ENCODE measurements around the gene TIPIN.
"Not testable (repeated sequence)": the region's sequence is repeated elsewhere in the genome, so short reads cannot be mapped to it uniquely, and the experiment has no call there.

The TIPIN gene

GRCh38 chr15:66361745-66362460, 5.4 kb upstream of the TIPIN start:
- H3K4me3 ChIP-seq (ENCODE audit: low read length); H2BK120ac ChIP-seq (ENCODE audit: low read depth, low read length); H3K27me3 ChIP-seq (ENCODE audit: insufficient read depth, low read length, poor library complexity); H3K79me1 ChIP-seq (ENCODE audit: low read length); H3K4me2 ChIP-seq (ENCODE audit: low read length); H4K5ac ChIP-seq (ENCODE audit: low read length); H4K8ac ChIP-seq (ENCODE audit: low read depth, low read length); H3K79me2 ChIP-seq (ENCODE audit: control insufficient read depth, insufficient read depth, low read length); H3K4me1 ChIP-seq (ENCODE audit: control insufficient read depth, low read depth, low read length); H3K27ac ChIP-seq (ENCODE audit: low read depth, low read length); H3K4ac ChIP-seq (ENCODE audit: low read depth, low read length); H3K18ac ChIP-seq (ENCODE audit: low read length); DNase-seq; H2BK5ac ChIP-seq (ENCODE audit: low read length); H3K9ac ChIP-seq (ENCODE audit: low read length); H3K56ac ChIP-seq (ENCODE audit: low read length); H2BK15ac ChIP-seq (replicated peaks; ENCODE audit: low read depth); H3K23ac ChIP-seq (ENCODE audit: low read length); H3K36me3 ChIP-seq (ENCODE audit: control insufficient read depth, insufficient read depth, low read length); H2AK5ac ChIP-seq (ENCODE audit: low read length): not testable (repeated sequence)
- WGBS (ENCODE audit: extremely low coverage, insufficient coverage, low lambda C conversion rate) = no CpG with 5 or more reads among the region's 15 CpGs

GRCh38 chr15:66359740-66360139, 3.3 kb upstream of the TIPIN start:
- Histone ChIP-seq H3K27me3 (ENCODE audit: insufficient read depth, low read length, poor library complexity) (no peaks in the 10 kb centered on the region), H3K4me3 (ENCODE audit: low read length) (no peak overlapping the region), H3K4me2 (ENCODE audit: low read length) (no peak overlapping the region), H3K36me3 (ENCODE audit: control insufficient read depth, insufficient read depth, low read length) (no peaks in the 10 kb centered on the region), H2AK5ac (ENCODE audit: low read length) (no peak overlapping the region), H3K9ac (ENCODE audit: low read length) (no peak overlapping the region), H3K18ac (ENCODE audit: low read length) (no peak overlapping the region), H3K23ac (ENCODE audit: low read length) (no peak overlapping the region), H4K5ac (ENCODE audit: low read length) (no peak overlapping the region), H3K79me2 (ENCODE audit: control insufficient read depth, insufficient read depth, low read length) (peaks cover 7% of the 10 kb centered on the region), H3K79me1 (ENCODE audit: low read length) (peaks cover 7% of the 10 kb centered on the region), H4K8ac (ENCODE audit: low read depth, low read length) (no peak overlapping the region), H2BK15ac (replicated peaks; ENCODE audit: low read depth) (no peak overlapping the region), H3K56ac (ENCODE audit: low read length) (no peak overlapping the region), H3K4ac (ENCODE audit: low read depth, low read length) (no peak overlapping the region), H2BK120ac (ENCODE audit: low read depth, low read length) (no peak overlapping the region), H3K4me1 (ENCODE audit: control insufficient read depth, low read depth, low read length) (peaks cover 3% of the 10 kb centered on the region), H2BK5ac (ENCODE audit: low read length) (no peak overlapping the region), H3K27ac (ENCODE audit: low read depth, low read length) (no peak overlapping the region)
- DNase-seq = no peak
- no CpG with 5 or more reads among the region's 7 CpGs for WGBS (ENCODE audit: extremely low coverage, insufficient coverage, low lambda C conversion rate)

- peaks cover 7% of the 10 kb centered on the region for H3K79me2 ChIP-seq (ENCODE audit: control insufficient read depth, insufficient read depth, low read length)
- no peak overlapping the region for H3K27ac ChIP-seq (ENCODE audit: low read depth, low read length)
- no CpG with 5 or more reads among the region's 12 CpGs for WGBS (ENCODE audit: extremely low coverage, insufficient coverage, low lambda C conversion rate)
Observed at GRCh38 chr15:66356077-66356358, 467 bp downstream of the TIPIN start.

GRCh38 chr15:66348530-66348929, 8.0 kb downstream of the TIPIN start:
- not testable (repeated sequence) for H3K9ac ChIP-seq (ENCODE audit: low read length); DNase-seq

More at GRCh38 chr15:66356077-66356358, 467 bp downstream of the TIPIN start:
- Histone ChIP-seq H3K56ac (ENCODE audit: low read length) (peak overlapping the region; percentile 99), H2BK15ac (replicated peaks; ENCODE audit: low read depth) (no peak overlapping the region), H3K4me3 (ENCODE audit: low read length) (peak overlapping the region; percentile 67), H3K4me1 (ENCODE audit: control insufficient read depth, low read depth, low read length) (peaks cover 3% of the 10 kb centered on the region), H3K23ac (ENCODE audit: low read length) (peak overlapping the region; percentile 81), H3K9ac (ENCODE audit: low read length) (peak overlapping the region; percentile 97), H3K4me2 (ENCODE audit: low read length) (peak overlapping the region; percentile 95), H2AK5ac (ENCODE audit: low read length) (peak overlapping the region; percentile 94), H3K27me3 (ENCODE audit: insufficient read depth, low read length, poor library complexity) (no peaks in the 10 kb centered on the region), H4K8ac (ENCODE audit: low read depth, low read length) (no peak overlapping the region), H3K4ac (ENCODE audit: low read depth, low read length) (peak overlapping the region; percentile 45), H3K18ac (ENCODE audit: low read length) (no peak overlapping the region), H2BK120ac (ENCODE audit: low read depth, low read length) (no peak overlapping the region), H3K36me3 (ENCODE audit: control insufficient read depth, insufficient read depth, low read length) (no peaks in the 10 kb centered on the region), H4K5ac (ENCODE audit: low read length) (no peak overlapping the region), H2BK5ac (ENCODE audit: low read length) (peak overlapping the region; percentile 45), H3K79me1 (ENCODE audit: low read length) (peaks cover 8% of the 10 kb centered on the region)
- no peak for DNase-seq

GRCh38 chr15:66328771-66329170, 27.7 kb downstream of the TIPIN start:
- H3K36me3 ChIP-seq (ENCODE audit: control insufficient read depth, insufficient read depth, low read length) = peaks cover 4% of the 10 kb centered on the region
- no peak for DNase-seq
- no peak overlapping the region for H3K27ac ChIP-seq (ENCODE audit: low read depth, low read length)
- no peak overlapping the region for H3K56ac ChIP-seq (ENCODE audit: low read length)
- H3K4me2 ChIP-seq (ENCODE audit: low read length) = no peak overlapping the region
- H3K79me2 ChIP-seq (ENCODE audit: control insufficient read depth, insufficient read depth, low read length) = no peaks in the 10 kb centered on the region
- H2AK5ac ChIP-seq (ENCODE audit: low read length) = no peak overlapping the region
- no peak overlapping the region for H3K4me3 ChIP-seq (ENCODE audit: low read length)
- no peaks in the 10 kb centered on the region for H3K27me3 ChIP-seq (ENCODE audit: insufficient read depth, low read length, poor library complexity)
- H3K4ac ChIP-seq (ENCODE audit: low read depth, low read length) = no peak overlapping the region
- H4K5ac ChIP-seq (ENCODE audit: low read length) = no peak overlapping the region
- H2BK15ac ChIP-seq (replicated peaks; ENCODE audit: low read depth) = no peak overlapping the region
- H2BK120ac ChIP-seq (ENCODE audit: low read depth, low read length) = no peak overlapping the region
- H3K79me1 ChIP-seq (ENCODE audit: low read length) = no peaks in the 10 kb centered on the region
- no peak overlapping the region for H3K23ac ChIP-seq (ENCODE audit: low read length)
- WGBS (ENCODE audit: extremely low coverage, insufficient coverage, low lambda C conversion rate) = no CpG with 5 or more reads among the region's 14 CpGs
- no peak overlapping the region for H3K9ac ChIP-seq (ENCODE audit: low read length)
- H3K18ac ChIP-seq (ENCODE audit: low read length) = no peak overlapping the region
- H4K8ac ChIP-seq (ENCODE audit: low read depth, low read length) = no peak overlapping the region
- no peak overlapping the region for H2BK5ac ChIP-seq (ENCODE audit: low read length)
- H3K4me1 ChIP-seq (ENCODE audit: control insufficient read depth, low read depth, low read length) = no peaks in the 10 kb centered on the region

More at GRCh38 chr15:66348530-66348929, 8.0 kb downstream of the TIPIN start:
- not testable (repeated sequence) for H3K27ac ChIP-seq (ENCODE audit: low read depth, low read length); H3K23ac ChIP-seq (ENCODE audit: low read length); H2BK15ac ChIP-seq (replicated peaks; ENCODE audit: low read depth); H3K79me1 ChIP-seq (ENCODE audit: low read length); H3K27me3 ChIP-seq (ENCODE audit: insufficient read depth, low read length, poor library complexity); H3K56ac ChIP-seq (ENCODE audit: low read length); H3K4ac ChIP-seq (ENCODE audit: low read depth, low read length); H2BK120ac ChIP-seq (ENCODE audit: low read depth, low read length); H3K79me2 ChIP-seq (ENCODE audit: control insufficient read depth, insufficient read depth, low read length); H3K36me3 ChIP-seq (ENCODE audit: control insufficient read depth, insufficient read depth, low read length); H3K4me3 ChIP-seq (ENCODE audit: low read length); H3K4me2 ChIP-seq (ENCODE audit: low read length); H2BK5ac ChIP-seq (ENCODE audit: low read length); H2AK5ac ChIP-seq (ENCODE audit: low read length); H4K8ac ChIP-seq (ENCODE audit: low read depth, low read length); H3K18ac ChIP-seq (ENCODE audit: low read length); H3K4me1 ChIP-seq (ENCODE audit: control insufficient read depth, low read depth, low read length); H4K5ac ChIP-seq (ENCODE audit: low read length)
- no CpG with 5 or more reads among the region's 5 CpGs for WGBS (ENCODE audit: extremely low coverage, insufficient coverage, low lambda C conversion rate)

GRCh38 chr15:66327736-66328135, 28.7 kb downstream of the TIPIN start:
- DNase-seq = no peak
- Histone ChIP-seq H4K5ac (ENCODE audit: low read length) (no peak overlapping the region), H3K27ac (ENCODE audit: low read depth, low read length) (no peak overlapping the region), H3K79me2 (ENCODE audit: control insufficient read depth, insufficient read depth, low read length) (no peaks in the 10 kb centered on the region), H3K9ac (ENCODE audit: low read length) (no peak overlapping the region), H2BK15ac (replicated peaks; ENCODE audit: low read depth) (no peak overlapping the region), H2BK5ac (ENCODE audit: low read length) (no peak overlapping the region), H3K18ac (ENCODE audit: low read length) (no peak overlapping the region), H3K4ac (ENCODE audit: low read depth, low read length) (no peak overlapping the region), H2BK120ac (ENCODE audit: low read depth, low read length) (no peak overlapping the region), H3K4me3 (ENCODE audit: low read length) (no peak overlapping the region), H3K23ac (ENCODE audit: low read length) (no peak overlapping the region), H3K4me1 (ENCODE audit: control insufficient read depth, low read depth, low read length) (no peaks in the 10 kb centered on the region), H3K56ac (ENCODE audit: low read length) (no peak overlapping the region), H2AK5ac (ENCODE audit: low read length) (no peak overlapping the region), H3K36me3 (ENCODE audit: control insufficient read depth, insufficient read depth, low read length) (peaks cover 4% of the 10 kb centered on the region), H3K27me3 (ENCODE audit: insufficient read depth, low read length, poor library complexity) (no peaks in the 10 kb centered on the region), H3K4me2 (ENCODE audit: low read length) (no peak overlapping the region), H3K79me1 (ENCODE audit: low read length) (no peaks in the 10 kb centered on the region), H4K8ac (ENCODE audit: low read depth, low read length) (no peak overlapping the region)
- WGBS (ENCODE audit: extremely low coverage, insufficient coverage, low lambda C conversion rate) = no CpG with 5 or more reads among the region's 4 CpGs
